K562 (cell line): Measurements from ENCODE around the gene SIGLEC1. TPM values are rescaled to one million over a fixed set of nuclear protein-coding genes. Genes with fewer than 3 reads are reported as not detected.

ENCODE experiments used
- ATAC-seq: fragments of 200-7000 bp; cut with Tn5 transposase; 3 replicates; pipeline ENCODE4 v1.9.1; 2020; ENCODE audit warnings: moderate library complexity
- BruUV-seq: library from RNA; stranded (reverse); fragments of 400-500 nt; replicated peaks from 2 replicates; lab custom pipeline; 2021; lab: Mats Ljungman, UMichigan
- CTCF ChIA-PET: fragments of 300-600 bp; formaldehyde crosslinking; extraction: SDS; loops from one replicate; lab custom pipeline; 2021; ENCODE audit warnings: low intra/inter-chr PET ratio; lab: Yijun Ruan, JAX
- POLR2A ChIA-PET: fragments of 300-600, 350-650 bp; sonication (Branson Sonifier 250); formaldehyde crosslinking; extraction: SDS; loops from one replicate; lab custom pipeline; 2021; ENCODE audit warnings: antibody characterized with exemption, inconsistent platforms; lab: Yijun Ruan, JAX
- DNase-seq, 4 experiments: peaks; one replicate each; pipeline versions ENCODE4 v3.0.0 to v3.0.0-alpha.2; 2011 to 2018; ENCODE audit warnings: low spot score in 3 of 4, mixed read lengths in 3 of 4; ENCODE audit errors: extremely low read depth in 1 of 4
- FAIRE-seq: peaks from 2 replicates; lab custom pipeline; 2011; peaks lifted over from hg19 to GRCh38; lab: Jason Lieb, UNC
- H2AFZ ChIP-seq: 2 replicates; pipeline ENCODE4 v1.6.0; 2011; ENCODE audit warnings: low read depth, low read length, control low read depth, inconsistent platforms
- H3K27ac ChIP-seq: fragments of 200-600 bp; 3 replicates; pipeline ENCODE4 v1.8.0; 2011; ENCODE audit warnings: low read depth, mild to moderate bottlenecking, control low read depth, inconsistent platforms, low read length, moderate library complexity, mixed read lengths; ENCODE audit errors: extremely low read depth
- H3K27me3 ChIP-seq, 2 experiments: fragments of 300-600 bp in 1 of 2; 2 replicates in 1 of 2; 3 replicates in 1 of 2; pipeline versions ENCODE4 v1.6.0 to v1.8.0; 2011; ENCODE audit warnings: inconsistent platforms in 2 of 2, low read length in 2 of 2, mild to moderate bottlenecking in 1 of 2, mixed read lengths in 1 of 2, moderate library complexity in 1 of 2; ENCODE audit not compliant: control insufficient read depth in 2 of 2, insufficient read depth in 2 of 2
- H3K36me3 ChIP-seq: fragments of 300-600 bp; 3 replicates; pipeline ENCODE4 v1.8.0; 2011; ENCODE audit warnings: mild to moderate bottlenecking, low read length, inconsistent platforms; ENCODE audit not compliant: control insufficient read depth, insufficient read depth
- H3K4me1 ChIP-seq, 2 experiments: fragments of 200-600 bp in 1 of 2; replicated peaks in 1 of 2; 2 replicates in 1 of 2; 3 replicates in 1 of 2; pipeline versions ENCODE4 v1.5.1 to v1.8.0; 2011; ENCODE audit warnings: inconsistent platforms in 2 of 2, low read length in 2 of 2, mild to moderate bottlenecking in 1 of 2, mixed read lengths in 1 of 2, moderate library complexity in 1 of 2; ENCODE audit not compliant: control insufficient read depth in 2 of 2, insufficient read depth in 2 of 2
- H3K4me2 ChIP-seq: 2 replicates; pipeline ENCODE4 v1.6.1; 2011; ENCODE audit warnings: low read length, control low read depth, inconsistent platforms, mixed read lengths; ENCODE audit not compliant: insufficient read depth
- H3K4me3 ChIP-seq: fragments of 200-600 bp; sonication (generic), shearing (Covaris generic); 2 replicates; pipeline ENCODE4 v1.5.1; 2016; ENCODE audit warnings: control low read depth, inconsistent platforms
- H3K79me2 ChIP-seq: fragments of 200-600 bp; 3 replicates; pipeline ENCODE4 v1.8.0; 2011; ENCODE audit warnings: low read length, inconsistent platforms; ENCODE audit not compliant: control insufficient read depth, insufficient read depth
- H3K9ac ChIP-seq, 2 experiments: 2 replicates each; pipeline versions ENCODE4 v1.6.0 to v1.6.1; 2011; ENCODE audit warnings: low read depth in 2 of 2, low read length in 2 of 2, control low read depth in 1 of 2, inconsistent platforms in 1 of 2, mild to moderate bottlenecking in 1 of 2, mixed read lengths in 1 of 2; ENCODE audit not compliant: insufficient read depth in 1 of 2
- H3K9me1 ChIP-seq: one replicate; pipeline ENCODE4 v1.6.0; 2011; ENCODE audit warnings: inconsistent platforms, mild to moderate bottlenecking, low read length, moderate library complexity; ENCODE audit not compliant: control insufficient read depth, insufficient read depth
- H3K9me3 ChIP-seq: replicated peaks from 2 replicates; pipeline ENCODE4 v1.5.1; 2011; ENCODE audit warnings: low read depth, low read length, inconsistent platforms; ENCODE audit not compliant: control insufficient read depth, insufficient read depth
- H4K20me1 ChIP-seq: replicated peaks from 2 replicates; pipeline ENCODE4 v1.6.1; 2011; ENCODE audit warnings: low read length, inconsistent platforms, mixed read lengths; ENCODE audit not compliant: control insufficient read depth, insufficient read depth
- COPS2 ChIP-seq: fragments of 450-650 bp; conservative IDR thresholded peaks from 2 replicates; pipeline ENCODE4 v1.6.1; 2016; ENCODE audit warnings: mild to moderate bottlenecking, moderate library complexity
- DPF2 ChIP-seq: fragments of 450-650 bp; IDR thresholded peaks from 2 replicates; pipeline ENCODE4 v1.6.1; 2016
- FOXA1 ChIP-seq: fragments of 450-650 bp; IDR thresholded peaks from 2 replicates; pipeline ENCODE4 v1.6.1; 2016; ENCODE audit warnings: mild to moderate bottlenecking, borderline replicate concordance
- TAL1 ChIP-seq: fragments of 450-650 bp; IDR thresholded peaks from 2 replicates; pipeline ENCODE4 v1.6.1; 2016; ENCODE audit warnings: mild to moderate bottlenecking
- WGBS: fragments of 100-300 bp; shearing (Covaris generic); methylation state at CpG from one replicate; pipeline ENCODE4 v1.1.6; 2016; ENCODE audit warnings: low coverage, mixed read lengths; ENCODE audit not compliant: insufficient coverage; ENCODE audit errors: missing lambda C conversion rate; 5-methylcytosine and 5-hydroxymethylcytosine counted together
- in situ Hi-C: fragments of 300-500 bp; cut with MboI; formaldehyde crosslinking; loops from 4 replicates; pipeline ENCODE4 v1.15.0; 2018; ENCODE audit warnings: inconsistent platforms, mixed read lengths
- intact Hi-C: fragments of 100-400 bp; cut with micrococcal nuclease; formaldehyde crosslinking; loops from 2 replicates; pipeline ENCODE4 v1.14.2; 2022
- polyA plus RNA-seq, 8 experiments: library from polyadenylated mRNA; depleted of rRNA in 4 of 8; stranded (reverse) in 5 of 8; unstranded in 3 of 8; fragments of >200 nt; fragmentation: Nextera tagmentation in 2 of 8; fragmentation: Illumina TruSeq in 1 of 8; extraction: Ambion mirVana in 2 of 8; extraction: Trizol in 1 of 8; gene quantifications; 2 replicates each; pipeline versions ENCODE4 v1.2.1 to v1.2.3, GENCODE V29; 2011 to 2014; ENCODE audit warnings: inconsistent platforms in 1 of 8, missing spikeins in 1 of 8
- total RNA-seq, 7 experiments: library from RNA; depleted of rRNA in 6 of 7; stranded (reverse); fragments of >200 nt in 6 of 7; fragmentation: Illumina TruSeq in 2 of 7; extraction: Trizol in 2 of 7; gene quantifications; 2 replicates each; pipeline versions ENCODE4 v1.2.1 to v1.2.3, GENCODE V29; 2011 to 2021; ENCODE audit warnings: low replicate concordance in 1 of 7

SIGLEC1 gene
- total and polyA plus RNA-seq, 9 of the 15 experiments (the other 6 are each of a cell fraction or from before 2014, with no cell fraction given): 0.05 to 0.07 TPM; not detected in 7

- Histone ChIP-seq H3K4me2 (no peak overlapping the region), H3K9me1 (no peaks in the 10 kb centered on the region), H3K4me1 (peaks cover 0 to 30% of the 10 kb centered on the region in 2 experiments; a peak in 2 of 5 replicates), H3K4me3 (no peak overlapping the region), H3K9me3 (no peaks in the 10 kb centered on the region), H2AFZ (no peak overlapping the region), H3K79me2 (no peaks in the 10 kb centered on the region), H3K27me3 (no peaks in the 10 kb centered on the region; a peak in 2 of 5 replicates), H3K36me3 (no peaks in the 10 kb centered on the region), H3K27ac (no peak overlapping the region), H4K20me1 (no peaks in the 10 kb centered on the region), H3K9ac (no peak overlapping the region)
- intact Hi-C loops (no loop called here), in situ Hi-C loops (no loop called here)
- FAIRE-seq (no peak), DNase-seq (no peak), ATAC-seq (no peak)
- no peak for TF ChIP-seq FOXA1
- no peak for TF ChIP-seq DPF2
- TF ChIP-seq TAL1: no peak
- no peak for TF ChIP-seq COPS2
- BruUV-seq: no TSS peak
- ChIA-PET CTCF (no interaction called here), POLR2A (no interaction called here)
- 27% methylated on average over 5 of the region's 15 CpGs for WGBS
Observed at GRCh38 chr20:3680701-3681351, 31.6 kb downstream of the SIGLEC1 start.
